GM21786 (cell line): ENCODE measurements around the gene CDV3.
"Not testable (repeated sequence)": the region's sequence is repeated elsewhere in the genome, so short reads cannot be mapped to it uniquely, and the experiment has no call there.

Source experiments
- ATAC-seq: cut with Tn5 transposase; IDR thresholded peaks from one replicate; pipeline ENCODE4 v1.9.1; 2021; ENCODE audit not compliant: unreplicated experiment

Gene CDV3, protein sequence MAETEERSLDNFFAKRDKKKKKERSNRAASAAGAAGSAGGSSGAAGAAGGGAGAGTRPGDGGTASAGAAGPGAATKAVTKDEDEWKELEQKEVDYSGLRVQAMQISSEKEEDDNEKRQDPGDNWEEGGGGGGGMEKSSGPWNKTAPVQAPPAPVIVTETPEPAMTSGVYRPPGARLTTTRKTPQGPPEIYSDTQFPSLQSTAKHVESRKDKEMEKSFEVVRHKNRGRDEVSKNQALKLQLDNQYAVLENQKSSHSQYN

DNA sequence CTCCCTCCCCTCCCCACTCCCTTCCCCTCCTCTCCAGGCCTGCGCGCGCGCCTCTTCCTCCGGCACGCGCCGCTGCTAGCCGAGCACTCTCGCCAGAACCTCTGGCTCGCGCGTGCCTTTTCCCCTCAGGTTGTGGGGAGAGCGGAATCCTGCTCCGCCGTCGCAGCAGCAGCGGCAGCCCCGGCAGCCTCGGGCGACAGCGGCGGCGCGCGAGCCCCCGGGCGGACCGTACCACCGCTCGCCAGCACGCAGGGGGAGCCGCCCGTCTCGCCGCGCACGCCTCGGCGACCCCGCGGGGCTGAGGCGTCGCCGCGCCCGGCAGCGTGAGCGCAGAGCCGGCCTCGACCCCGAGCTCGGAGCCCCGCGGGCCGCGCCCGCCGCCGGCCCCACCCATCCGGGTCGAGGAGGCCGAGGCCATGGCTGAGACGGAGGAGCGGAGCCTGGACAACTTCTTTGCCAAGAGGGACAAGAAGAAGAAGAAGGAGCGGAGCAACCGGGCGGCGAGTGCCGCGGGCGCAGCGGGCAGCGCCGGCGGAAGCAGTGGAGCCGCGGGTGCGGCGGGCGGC is at the start of gene CDV3:
Gene CDV3, plus strand, starts transcription at position 58 of the 566 bp plus-strand sequence. Its CDS starts 359 bp downstream, at position 417.
- peak; percentile 11 for ATAC-seq

DNA sequence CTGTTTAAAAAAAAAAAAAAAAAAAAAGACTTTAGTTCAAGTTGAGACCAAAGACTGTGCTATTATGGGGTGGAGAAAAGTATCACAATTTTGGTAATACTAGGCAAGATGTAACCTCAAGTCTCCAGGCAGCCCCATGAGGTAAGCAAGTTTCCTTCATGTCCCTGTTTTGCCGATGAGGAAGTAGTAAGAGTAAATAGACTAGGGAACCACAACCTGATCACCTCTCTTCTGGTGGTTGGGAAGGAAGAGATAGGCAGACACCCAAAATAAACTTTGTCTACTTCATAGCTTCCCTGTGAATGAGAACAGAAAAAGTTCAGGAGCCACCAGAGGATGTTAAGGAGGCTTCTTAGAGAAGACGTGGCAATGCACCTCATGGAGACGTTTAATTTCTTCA is 49.7 kb upstream of the CDV3 start:
- ATAC-seq: not testable (repeated sequence)

DNA sequence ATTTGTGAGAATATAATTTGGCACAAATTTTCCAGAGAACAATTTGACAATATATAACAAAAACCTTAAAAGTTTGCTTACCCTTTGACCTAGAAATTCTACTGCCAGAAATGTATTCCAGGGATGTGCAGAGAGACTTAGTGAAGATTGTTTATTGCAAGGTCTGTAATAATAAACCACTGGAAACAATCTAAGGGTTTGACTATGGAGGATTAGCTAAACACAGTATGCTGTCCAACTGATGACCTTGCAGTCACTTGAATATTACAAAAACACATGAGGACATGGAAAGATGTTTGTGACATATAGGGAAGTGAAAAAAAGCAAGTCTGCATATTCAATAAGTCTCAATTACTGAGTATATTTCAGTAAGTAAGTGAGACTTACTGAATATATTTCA is 48.1 kb upstream of the CDV3 start:
- ATAC-seq: no peak

DNA sequence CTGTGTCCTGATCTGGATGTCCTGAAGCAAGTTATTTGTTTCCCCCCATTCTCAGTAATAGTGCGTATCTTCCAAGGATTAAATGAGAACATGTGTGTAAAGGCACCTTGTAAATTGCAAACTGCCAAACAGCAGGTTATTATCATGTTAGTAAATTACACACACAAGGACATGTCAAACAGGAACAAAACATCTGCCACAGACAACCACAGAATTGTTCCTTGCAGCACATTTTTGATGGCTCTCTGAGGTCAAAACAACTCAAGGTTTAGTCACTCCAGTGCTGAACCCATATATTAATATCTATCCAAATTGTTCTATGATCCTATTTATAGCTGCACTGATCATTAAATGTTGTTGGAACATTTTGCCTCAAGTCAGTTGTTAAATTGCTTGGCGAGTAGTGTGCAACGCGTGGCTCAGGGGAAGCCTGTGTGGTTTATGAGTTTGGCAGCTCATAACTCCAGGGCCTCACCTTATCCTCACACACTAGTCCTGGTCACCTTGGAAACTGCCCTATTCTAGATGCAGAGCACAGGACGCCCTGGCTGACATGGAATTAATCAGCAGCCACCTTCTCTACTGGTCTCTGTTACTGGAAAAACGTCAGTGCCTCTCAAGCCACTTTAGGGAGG is 46.3 kb upstream of the CDV3 start:
- ATAC-seq: no peak

DNA sequence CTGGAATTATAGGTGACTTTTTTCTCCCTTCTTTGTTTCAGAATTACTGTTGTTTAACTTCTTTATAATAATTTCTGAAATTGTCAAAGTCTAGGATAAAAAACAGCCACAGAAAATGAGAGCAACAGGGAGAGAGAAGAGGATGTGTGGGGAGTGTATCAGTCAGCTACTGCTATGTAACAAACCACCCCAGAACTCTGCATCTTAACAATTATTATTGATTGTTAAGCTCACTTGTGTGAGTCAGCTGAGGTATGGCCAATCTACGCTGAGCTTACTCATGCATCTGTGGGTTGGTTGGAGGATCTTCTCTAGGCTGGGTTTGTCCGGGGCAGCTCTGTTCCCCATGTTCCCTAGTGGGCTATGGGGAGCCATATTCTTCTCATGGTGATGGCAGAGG is 43.7 kb upstream of the CDV3 start:
- no peak for ATAC-seq

DNA sequence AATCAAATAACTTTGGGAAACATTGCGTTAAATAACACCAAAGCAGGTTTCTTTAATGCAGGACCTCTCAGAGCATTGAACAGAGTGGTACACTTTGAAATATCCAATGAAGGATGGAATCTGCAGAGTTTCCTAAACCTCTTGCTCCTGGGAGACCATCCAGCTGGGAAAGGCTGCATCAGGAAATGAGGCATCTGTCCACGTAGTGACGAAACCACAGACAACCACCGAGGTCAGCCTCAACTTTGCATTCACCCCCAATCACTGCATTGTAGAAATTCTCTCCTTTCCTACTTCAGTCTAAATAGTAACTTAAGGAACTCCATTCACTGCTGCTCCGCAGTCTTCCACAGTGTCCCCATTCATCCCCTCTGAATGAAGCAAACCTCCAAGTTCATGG is 41.5 kb upstream of the CDV3 start:
- no peak for ATAC-seq

DNA sequence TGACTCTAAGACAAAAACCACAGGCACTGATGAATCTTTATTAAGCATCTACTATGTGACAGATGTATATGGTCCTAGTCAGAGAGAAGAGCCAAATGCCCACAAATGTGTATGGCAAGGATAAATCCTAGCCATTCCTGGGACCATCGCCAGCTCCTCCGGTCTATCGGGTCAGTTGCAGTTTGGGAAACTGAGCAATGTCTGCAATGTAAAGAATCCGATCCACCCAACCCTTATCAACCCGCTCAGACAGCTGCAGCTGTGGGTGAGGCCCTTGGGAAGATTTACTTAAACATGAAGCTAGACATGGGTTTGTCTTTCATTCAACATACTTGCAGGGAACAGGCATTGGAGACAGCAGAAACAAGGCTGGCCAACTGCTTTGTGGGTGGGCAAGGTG is 40.5 kb upstream of the CDV3 start:
- no peak for ATAC-seq

DNA sequence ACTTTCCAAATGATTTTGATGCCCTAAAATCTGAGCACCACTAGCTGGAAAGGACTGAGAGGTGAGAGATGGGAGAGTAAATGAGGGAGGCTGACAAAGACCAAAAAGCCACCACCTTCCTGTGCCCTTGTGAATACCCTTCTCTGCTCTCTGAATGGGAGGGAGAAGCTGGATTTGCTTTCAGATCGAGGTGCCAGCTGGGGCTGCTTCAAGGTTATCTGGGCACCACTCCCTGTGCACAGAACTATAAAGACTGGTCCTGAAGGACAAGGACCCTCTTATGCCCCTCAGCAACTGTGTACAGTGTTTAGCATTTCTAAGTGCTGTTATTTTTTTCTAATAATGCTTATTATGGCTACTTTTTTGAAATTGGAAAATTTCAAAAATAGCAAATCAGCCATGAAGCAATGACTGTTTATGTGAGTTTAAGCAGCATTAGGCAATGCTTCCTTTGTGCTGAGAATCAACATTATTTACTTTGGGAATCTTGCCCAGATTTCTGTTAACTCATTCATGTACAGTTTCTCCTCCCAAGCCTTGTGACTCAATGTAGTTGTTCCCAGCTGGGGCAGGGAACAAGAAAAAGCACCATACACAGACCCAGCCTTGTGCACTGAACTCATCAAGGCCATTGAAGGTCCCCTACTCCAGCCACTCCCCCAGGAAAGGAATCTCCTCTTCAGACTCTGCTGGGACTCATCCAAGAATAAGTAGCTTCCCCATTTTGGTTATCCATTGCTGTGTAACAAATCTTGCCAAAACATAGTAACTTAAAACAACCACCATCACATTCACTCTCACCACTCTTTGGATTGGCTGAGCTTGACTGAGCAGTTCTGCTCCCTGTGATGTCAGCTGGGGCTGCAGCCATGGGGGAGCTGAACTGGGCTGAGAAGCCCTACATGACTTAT is 37.3 kb upstream of the CDV3 start:
- ATAC-seq: no peak

DNA sequence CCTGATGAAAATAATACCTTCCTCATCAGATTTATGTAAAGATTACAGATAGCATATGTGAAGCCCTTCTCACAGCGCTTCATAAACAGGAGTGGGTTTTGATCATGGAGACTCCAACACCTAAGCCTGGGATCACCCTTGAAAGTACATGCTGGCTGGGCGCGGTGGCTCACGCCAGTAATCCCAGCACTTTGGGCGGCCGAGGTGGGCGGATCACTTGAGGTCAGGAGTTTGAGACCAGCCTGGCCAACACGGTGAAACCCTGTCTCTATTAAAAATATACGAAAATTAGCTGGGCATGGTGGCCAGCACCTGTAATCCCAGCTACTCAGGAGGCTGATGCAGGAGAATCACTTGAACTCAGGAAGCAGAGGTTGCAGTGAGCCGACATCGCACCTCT is 36.4 kb upstream of the CDV3 start:
- not testable (repeated sequence) for ATAC-seq

DNA sequence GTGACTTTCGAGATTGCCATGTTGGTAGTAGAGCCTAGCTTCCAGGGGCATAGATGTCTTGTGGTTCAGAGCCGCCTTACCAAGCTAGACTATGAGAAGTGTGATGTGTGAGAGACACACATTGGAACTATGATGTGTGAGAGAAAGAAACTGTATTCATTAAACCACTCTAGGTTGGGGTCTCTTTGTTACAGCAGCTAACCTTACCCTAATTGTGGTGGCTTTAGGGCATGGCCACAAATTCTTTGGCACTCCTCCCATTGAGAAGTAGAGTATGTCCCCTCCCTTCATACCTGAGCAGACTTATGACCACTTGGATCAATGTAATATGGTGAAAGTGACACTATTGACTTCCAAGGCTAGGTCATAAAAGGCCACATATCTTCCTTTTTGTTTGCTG is 35.3 kb upstream of the CDV3 start:
- no peak for ATAC-seq

DNA sequence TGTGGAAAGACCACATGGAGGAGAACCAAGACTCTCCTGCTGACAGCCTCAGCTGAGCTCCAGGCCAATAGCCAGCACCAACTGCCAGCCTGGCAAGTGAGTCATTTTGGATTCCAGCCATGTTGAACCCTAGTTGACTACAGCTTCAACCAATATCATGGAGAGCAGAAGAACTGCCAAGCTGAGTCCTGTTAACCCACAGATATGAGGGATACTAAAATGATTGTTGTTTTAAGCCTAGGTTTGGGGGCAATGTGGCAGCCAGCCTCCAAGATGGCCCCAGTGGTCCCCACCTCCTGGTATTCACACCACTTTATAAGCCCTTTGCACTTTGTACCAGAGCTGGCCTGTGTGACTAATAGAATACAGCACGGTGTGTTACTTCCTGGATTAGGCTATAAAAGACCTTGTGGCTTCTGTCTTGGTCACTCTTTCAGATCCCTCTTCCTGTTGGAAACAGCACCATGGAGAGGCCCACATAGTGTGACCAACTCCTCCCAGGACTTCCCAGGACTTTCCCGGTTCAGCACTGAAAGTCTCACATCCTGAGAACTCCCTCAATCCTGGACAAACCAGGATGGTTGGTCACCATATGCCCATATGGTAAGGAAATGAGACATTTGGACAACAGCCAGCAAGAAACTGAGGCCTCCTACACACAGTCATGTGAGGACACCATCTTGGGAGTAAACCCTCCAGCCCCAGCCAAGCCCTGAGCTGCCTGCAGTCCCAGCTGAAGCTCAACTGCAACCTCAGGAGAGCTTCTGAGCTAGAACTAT is 32.4 kb upstream of the CDV3 start:
- ATAC-seq: no peak

DNA sequence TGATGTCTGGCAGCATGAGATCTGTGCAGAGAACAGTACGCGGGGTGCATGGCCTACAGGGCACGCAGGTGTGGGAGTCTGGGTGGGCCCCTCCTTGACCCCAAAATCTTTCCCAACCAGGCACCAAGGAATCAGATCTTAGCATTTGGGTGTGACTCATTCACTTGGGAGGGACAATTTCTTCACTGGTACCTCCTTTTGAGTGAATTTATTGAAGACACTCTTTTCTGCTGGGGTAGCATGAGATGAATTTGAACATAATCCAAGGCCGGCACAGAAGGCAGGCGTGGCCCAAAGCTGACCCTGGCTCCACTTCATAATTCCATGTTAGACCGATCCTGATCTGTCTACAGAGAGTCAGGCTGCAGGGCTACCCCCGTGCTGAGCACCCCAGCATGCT is 30.6 kb upstream of the CDV3 start:
- no peak for ATAC-seq

DNA sequence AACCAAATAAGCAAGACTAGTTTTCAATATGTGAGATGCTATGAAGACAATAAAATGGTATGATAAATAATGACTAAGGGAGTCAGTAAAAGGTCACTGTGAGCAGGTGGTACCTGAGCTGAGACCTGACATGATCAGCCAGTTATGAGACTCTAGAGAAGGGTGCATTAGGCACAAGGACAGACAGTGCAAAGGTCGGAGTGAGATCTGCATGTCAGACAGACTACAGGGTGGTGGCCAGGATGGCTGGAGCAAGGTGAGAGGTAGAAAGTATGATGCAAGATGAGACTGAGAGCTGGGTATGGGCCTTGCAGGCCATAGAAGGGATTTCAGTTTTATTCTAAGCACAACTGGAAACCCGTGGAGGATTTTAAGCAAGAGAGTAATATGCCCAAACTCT is 28.5 kb upstream of the CDV3 start:
- ATAC-seq: not testable (repeated sequence)

DNA sequence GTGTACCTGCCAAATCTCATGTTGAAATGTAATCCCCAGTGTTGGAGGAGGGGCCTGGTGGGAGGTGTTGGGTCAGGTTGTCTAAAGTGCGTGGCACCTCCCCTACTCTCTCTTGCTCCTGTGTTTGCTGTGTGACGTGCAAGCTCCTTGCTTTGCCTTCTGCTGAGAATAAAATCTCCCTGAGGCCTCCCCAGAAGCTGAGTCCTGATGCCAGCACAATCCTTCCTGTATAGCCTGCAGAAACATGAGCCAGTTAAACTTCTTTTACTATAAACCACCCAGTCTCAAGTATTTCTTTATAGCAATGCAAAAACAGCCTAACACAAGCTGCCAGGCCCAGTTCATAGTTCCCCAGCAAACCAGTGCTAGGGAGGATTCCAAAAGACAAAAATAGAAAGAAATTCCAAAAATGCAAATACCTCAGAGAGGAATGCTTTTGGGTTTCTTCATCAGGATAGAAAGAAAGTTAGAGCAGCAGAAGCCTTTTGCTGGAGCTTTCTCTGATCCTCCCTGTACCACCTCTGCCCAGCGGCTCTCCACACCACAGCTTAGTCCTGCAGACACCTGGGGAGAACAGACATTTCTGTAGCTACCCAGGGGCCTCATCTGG is 25.9 kb upstream of the CDV3 start:
- no peak for ATAC-seq

DNA sequence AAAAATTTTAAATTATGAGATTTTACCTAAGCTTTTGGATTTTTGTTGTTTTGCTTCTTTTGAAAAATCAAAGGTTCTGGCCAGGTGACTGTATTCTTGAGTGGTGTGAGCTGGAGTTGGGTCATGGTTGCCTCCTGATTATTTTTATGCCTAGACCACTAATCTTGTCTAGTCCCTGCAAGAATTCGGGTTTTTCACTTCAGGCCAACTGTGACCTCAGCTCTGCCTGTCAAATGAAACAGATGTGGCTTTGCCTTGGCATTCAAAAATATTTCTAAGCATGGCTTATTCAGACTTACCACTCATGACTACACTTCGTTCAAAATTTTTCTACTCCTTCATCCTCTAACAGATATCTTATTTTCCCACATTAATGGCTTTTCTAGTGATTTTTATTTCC is 25.4 kb upstream of the CDV3 start:
- ATAC-seq: no peak

DNA sequence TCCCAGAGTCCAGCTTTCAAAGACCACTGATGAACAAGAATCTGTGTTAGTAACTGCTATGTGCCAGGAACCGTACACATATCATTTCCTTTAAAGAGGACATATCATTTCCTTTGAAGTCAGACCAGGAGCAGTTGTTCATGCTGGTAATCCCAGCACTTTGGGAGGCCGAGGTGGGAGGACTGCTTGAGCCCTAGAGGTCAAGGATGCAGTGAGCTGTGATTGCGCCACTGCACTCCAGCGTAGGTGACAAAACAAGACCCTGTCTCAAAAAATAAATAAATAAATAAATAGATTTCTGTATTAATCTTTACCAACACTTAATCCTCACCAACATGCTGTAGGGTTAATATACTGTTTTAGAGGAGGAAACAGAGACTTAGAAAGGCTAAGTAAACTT is 23.9 kb upstream of the CDV3 start:
- no peak for ATAC-seq

DNA sequence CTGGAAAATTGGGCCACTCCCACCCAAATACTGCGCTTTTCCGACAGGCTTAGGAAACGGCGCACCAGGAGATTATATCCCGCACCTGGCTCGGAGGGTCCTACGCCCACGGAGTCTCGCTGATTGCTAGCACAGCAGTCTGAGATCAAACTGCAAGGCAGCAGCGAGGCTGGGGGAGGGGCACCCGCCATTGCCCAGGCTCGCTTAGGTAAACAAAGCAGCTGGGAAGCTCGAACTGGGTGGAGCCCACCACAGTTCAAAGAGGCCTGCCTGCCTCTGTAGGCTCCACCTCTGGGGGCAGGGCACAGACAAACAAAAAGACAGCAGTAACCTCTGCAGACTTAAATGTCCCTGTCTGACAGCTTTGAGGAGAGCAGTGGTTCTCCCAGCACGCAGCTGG is 21.9 kb upstream of the CDV3 start:
- ATAC-seq: not testable (repeated sequence)

DNA sequence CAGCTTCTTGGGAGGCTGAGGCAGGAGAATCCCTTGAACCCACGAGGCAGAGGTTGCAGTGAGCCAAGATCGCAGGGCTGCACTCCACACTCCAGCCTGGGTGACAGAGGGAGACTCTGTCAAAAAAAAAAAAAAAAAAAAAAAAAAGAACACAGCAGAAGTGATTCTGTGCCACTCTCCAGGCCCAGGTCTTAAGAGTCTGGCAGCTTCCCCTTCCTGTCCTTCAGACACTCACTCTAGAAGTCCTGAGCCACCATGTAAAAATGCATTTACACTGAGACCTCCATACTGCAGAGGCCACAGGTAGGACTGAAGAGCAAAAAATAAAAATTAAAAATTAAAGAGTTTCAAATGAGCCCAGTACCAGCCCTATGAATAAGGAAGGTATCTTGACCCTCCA is 11.8 kb upstream of the CDV3 start:
- ATAC-seq: no peak

DNA sequence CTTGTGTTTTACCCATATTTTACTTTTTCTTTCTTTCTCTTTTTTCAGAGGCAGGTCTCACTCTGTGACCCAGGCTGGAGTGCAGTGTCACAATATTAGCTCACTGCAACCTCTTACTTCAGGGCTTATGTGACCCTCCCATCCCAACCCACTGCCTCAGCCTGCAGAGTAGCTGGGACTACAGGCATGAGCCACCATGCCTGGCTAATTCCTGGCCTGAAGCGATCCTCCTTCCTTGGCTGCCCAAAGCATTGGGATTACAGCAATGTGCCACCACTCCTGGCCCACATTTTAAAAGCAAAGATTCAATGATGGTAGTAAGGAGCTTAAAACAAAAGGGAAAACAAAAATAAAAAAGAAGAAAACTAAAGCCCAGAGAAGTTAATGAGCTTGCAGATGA is 11.1 kb upstream of the CDV3 start:
- ATAC-seq: no peak

DNA sequence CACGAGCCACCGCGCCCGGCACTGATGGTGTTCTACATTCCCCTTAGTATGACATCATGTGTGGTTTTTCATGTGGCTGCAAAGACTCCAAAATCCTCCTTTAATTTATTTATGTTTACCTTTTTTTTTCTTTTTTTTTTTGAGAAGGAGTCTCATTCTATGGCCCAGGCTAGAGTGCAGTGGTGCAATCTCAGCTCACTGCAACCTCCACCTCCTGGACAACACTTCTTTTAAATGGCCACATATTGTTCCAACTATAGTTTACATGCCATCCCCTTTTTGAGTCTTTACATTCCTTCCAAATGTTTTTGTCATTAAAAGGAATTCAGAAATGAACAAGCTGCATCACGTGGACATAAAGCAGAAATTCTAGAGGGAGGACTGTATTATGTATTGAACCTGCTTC is 10.3 kb upstream of the CDV3 start:
- ATAC-seq: no peak
